K562 (cell line): ENCODE results near the gene IQCK. TPM values are rescaled to one million over a fixed set of nuclear protein-coding genes. Genes with fewer than 3 reads are reported as not detected.

Source experiments
- ATAC-seq: fragments of 200-7000 bp; cut with Tn5 transposase; 3 replicates; pipeline ENCODE4 v1.9.1; 2020; ENCODE audit warnings: moderate library complexity
- BruUV-seq: library from RNA; stranded (reverse); fragments of 400-500 nt; replicated peaks from 2 replicates; lab custom pipeline; 2021; lab: Mats Ljungman, UMichigan
- CTCF ChIA-PET: fragments of 300-600 bp; formaldehyde crosslinking; extraction: SDS; loops from one replicate; lab custom pipeline; 2021; ENCODE audit warnings: low intra/inter-chr PET ratio; lab: Yijun Ruan, JAX
- POLR2A ChIA-PET: fragments of 300-600, 350-650 bp; sonication (Branson Sonifier 250); formaldehyde crosslinking; extraction: SDS; loops from one replicate; lab custom pipeline; 2021; ENCODE audit warnings: antibody characterized with exemption, inconsistent platforms; lab: Yijun Ruan, JAX
- DNase-seq, 4 experiments: peaks; one replicate each; pipeline versions ENCODE4 v3.0.0 to v3.0.0-alpha.2; 2011 to 2018; ENCODE audit warnings: low spot score in 3 of 4, mixed read lengths in 3 of 4; ENCODE audit errors: extremely low read depth in 1 of 4
- FAIRE-seq: peaks from 2 replicates; lab custom pipeline; 2011; peaks lifted over from hg19 to GRCh38; lab: Jason Lieb, UNC
- H2AFZ ChIP-seq: 2 replicates; pipeline ENCODE4 v1.6.0; 2011; ENCODE audit warnings: low read depth, low read length, control low read depth, inconsistent platforms
- H3K27ac ChIP-seq: fragments of 200-600 bp; 3 replicates; pipeline ENCODE4 v1.8.0; 2011; ENCODE audit warnings: low read depth, mild to moderate bottlenecking, control low read depth, inconsistent platforms, low read length, moderate library complexity, mixed read lengths; ENCODE audit errors: extremely low read depth
- H3K27me3 ChIP-seq, 2 experiments: fragments of 300-600 bp in 1 of 2; 2 replicates in 1 of 2; 3 replicates in 1 of 2; pipeline versions ENCODE4 v1.6.0 to v1.8.0; 2011; ENCODE audit warnings: inconsistent platforms in 2 of 2, low read length in 2 of 2, mild to moderate bottlenecking in 1 of 2, mixed read lengths in 1 of 2, moderate library complexity in 1 of 2; ENCODE audit not compliant: control insufficient read depth in 2 of 2, insufficient read depth in 2 of 2
- H3K36me3 ChIP-seq: fragments of 300-600 bp; 3 replicates; pipeline ENCODE4 v1.8.0; 2011; ENCODE audit warnings: mild to moderate bottlenecking, low read length, inconsistent platforms; ENCODE audit not compliant: control insufficient read depth, insufficient read depth
- H3K4me1 ChIP-seq, 2 experiments: fragments of 200-600 bp in 1 of 2; replicated peaks in 1 of 2; 2 replicates in 1 of 2; 3 replicates in 1 of 2; pipeline versions ENCODE4 v1.5.1 to v1.8.0; 2011; ENCODE audit warnings: inconsistent platforms in 2 of 2, low read length in 2 of 2, mild to moderate bottlenecking in 1 of 2, mixed read lengths in 1 of 2, moderate library complexity in 1 of 2; ENCODE audit not compliant: control insufficient read depth in 2 of 2, insufficient read depth in 2 of 2
- H3K4me2 ChIP-seq: 2 replicates; pipeline ENCODE4 v1.6.1; 2011; ENCODE audit warnings: low read length, control low read depth, inconsistent platforms, mixed read lengths; ENCODE audit not compliant: insufficient read depth
- H3K4me3 ChIP-seq: fragments of 200-600 bp; sonication (generic), shearing (Covaris generic); 2 replicates; pipeline ENCODE4 v1.5.1; 2016; ENCODE audit warnings: control low read depth, inconsistent platforms
- H3K79me2 ChIP-seq: fragments of 200-600 bp; 3 replicates; pipeline ENCODE4 v1.8.0; 2011; ENCODE audit warnings: low read length, inconsistent platforms; ENCODE audit not compliant: control insufficient read depth, insufficient read depth
- H3K9ac ChIP-seq, 2 experiments: 2 replicates each; pipeline versions ENCODE4 v1.6.0 to v1.6.1; 2011; ENCODE audit warnings: low read depth in 2 of 2, low read length in 2 of 2, control low read depth in 1 of 2, inconsistent platforms in 1 of 2, mild to moderate bottlenecking in 1 of 2, mixed read lengths in 1 of 2; ENCODE audit not compliant: insufficient read depth in 1 of 2
- H3K9me1 ChIP-seq: one replicate; pipeline ENCODE4 v1.6.0; 2011; ENCODE audit warnings: inconsistent platforms, mild to moderate bottlenecking, low read length, moderate library complexity; ENCODE audit not compliant: control insufficient read depth, insufficient read depth
- H3K9me3 ChIP-seq: replicated peaks from 2 replicates; pipeline ENCODE4 v1.5.1; 2011; ENCODE audit warnings: low read depth, low read length, inconsistent platforms; ENCODE audit not compliant: control insufficient read depth, insufficient read depth
- H4K20me1 ChIP-seq: replicated peaks from 2 replicates; pipeline ENCODE4 v1.6.1; 2011; ENCODE audit warnings: low read length, inconsistent platforms, mixed read lengths; ENCODE audit not compliant: control insufficient read depth, insufficient read depth
- HNRNPUL1 ChIP-seq: fragments of 200-400 bp; formaldehyde crosslinking; IDR thresholded peaks from 2 replicates; pipeline ENCODE4 v1.6.1; 2017; ENCODE audit warnings: low read length
- MXD1 ChIP-seq: fragments of 250-450 bp; sonication (Bioruptor Pico); IDR thresholded peaks from 2 replicates; pipeline ENCODE4 v1.8.0; 2021; ENCODE audit warnings: borderline replicate concordance, mild to moderate bottlenecking, moderate library complexity; ENCODE audit not compliant: poor library complexity, severe bottlenecking
- ZNF316 ChIP-seq: fragments of 450-650 bp; IDR thresholded peaks from 2 replicates; pipeline ENCODE4 v1.6.1; 2016
- WGBS: fragments of 100-300 bp; shearing (Covaris generic); methylation state at CpG from one replicate; pipeline ENCODE4 v1.1.6; 2016; ENCODE audit warnings: low coverage, mixed read lengths; ENCODE audit not compliant: insufficient coverage; ENCODE audit errors: missing lambda C conversion rate; 5-methylcytosine and 5-hydroxymethylcytosine counted together
- in situ Hi-C: fragments of 300-500 bp; cut with MboI; formaldehyde crosslinking; loops from 4 replicates; pipeline ENCODE4 v1.15.0; 2018; ENCODE audit warnings: inconsistent platforms, mixed read lengths
- intact Hi-C: fragments of 100-400 bp; cut with micrococcal nuclease; formaldehyde crosslinking; loops from 2 replicates; pipeline ENCODE4 v1.14.2; 2022
- polyA plus RNA-seq, 8 experiments: library from polyadenylated mRNA; depleted of rRNA in 4 of 8; stranded (reverse) in 5 of 8; unstranded in 3 of 8; fragments of >200 nt; fragmentation: Nextera tagmentation in 2 of 8; fragmentation: Illumina TruSeq in 1 of 8; extraction: Ambion mirVana in 2 of 8; extraction: Trizol in 1 of 8; gene quantifications; 2 replicates each; pipeline versions ENCODE4 v1.2.1 to v1.2.3, GENCODE V29; 2011 to 2014; ENCODE audit warnings: inconsistent platforms in 1 of 8, missing spikeins in 1 of 8
- total RNA-seq, 7 experiments: library from RNA; depleted of rRNA in 6 of 7; stranded (reverse); fragments of >200 nt in 6 of 7; fragmentation: Illumina TruSeq in 2 of 7; extraction: Trizol in 2 of 7; gene quantifications; 2 replicates each; pipeline versions ENCODE4 v1.2.1 to v1.2.3, GENCODE V29; 2011 to 2021; ENCODE audit warnings: low replicate concordance in 1 of 7
- TF ChIP-seq, protein P1 (sequence below), 2 experiments: fragments of 150-350 bp in 1 of 2; IDR thresholded peaks; 2 replicates each; pipeline ENCODE4 v1.6.1; 2012 to 2016; ENCODE audit warnings: low read depth in 2 of 2, low read length in 2 of 2, mild to moderate bottlenecking in 1 of 2, moderate library complexity in 1 of 2

IQCK gene
- total and polyA plus RNA-seq, 9 of the 15 experiments (the other 6 are each of a cell fraction or from before 2014, with no cell fraction given), result 5.2 to 12.2 (median 7.3) TPM

DNA sequence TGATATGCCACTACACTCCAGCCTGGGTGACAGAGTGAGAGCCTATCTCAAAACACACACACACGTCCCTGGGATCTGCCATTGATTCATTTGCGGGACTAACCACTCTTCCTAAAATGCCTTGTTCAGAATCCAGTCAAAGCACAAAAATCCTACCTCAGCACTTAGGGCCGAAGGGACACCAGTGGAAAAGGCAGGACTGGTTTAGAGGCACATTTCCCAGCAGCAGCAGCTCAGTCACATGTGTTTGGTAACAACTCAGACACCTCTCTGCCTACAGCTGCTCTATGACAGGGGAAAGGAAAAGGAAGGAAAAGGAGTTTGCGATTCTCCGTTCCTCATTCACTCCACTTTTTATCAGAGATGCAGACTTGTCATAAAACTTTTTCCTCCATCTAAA, 12.2 kb upstream of the IQCK start:
- Histone ChIP-seq H3K79me2 (peaks cover 22% of the 10 kb centered on the region), H3K4me1 (peaks cover 21 to 35% of the 10 kb centered on the region in 2 experiments; a peak in 4 of 5 replicates), H4K20me1 (peaks cover 23% of the 10 kb centered on the region), H3K36me3 (peaks cover 90% of the 10 kb centered on the region), H3K9ac (no peak overlapping the region), H3K27ac (no peak overlapping the region), H3K27me3 (no peaks in the 10 kb centered on the region), H3K4me3 (no peak overlapping the region), H3K9me1 (peaks cover 6% of the 10 kb centered on the region), H3K4me2 (no peak overlapping the region), H2AFZ (no peak overlapping the region), H3K9me3 (no peaks in the 10 kb centered on the region)
- BruUV-seq, result no TSS peak
- ChIA-PET CTCF (no interaction called here), POLR2A (interaction anchor here (0.6 to 0.9 kb wide), 4 partner anchors 9 to 138 kb away, joined by 3 to 4 read pairs (median 4); no protein-coding TSS in a partner anchor)
- WGBS, result 86% methylated on average over 5 of the region's 5 CpGs
- TF ChIP-seq HNRNPUL1, result no peak
- peak; percentile 21; the same call in 1 of the 2 replicates for TF ChIP-seq ZNF316
- intact Hi-C loops, result no loop called here
- DNase-seq (no peak), ATAC-seq (no peak), FAIRE-seq (no peak)
- in situ Hi-C loops, result no loop called here

- CTCF ChIA-PET, result no interaction called here
- no peak overlapping the region for H3K9ac ChIP-seq
- WGBS, result 94% methylated on average over 14 of the region's 15 CpGs
- in situ Hi-C loops (no loop called here), intact Hi-C loops (no loop called here)
- no peak overlapping the region for H3K27ac ChIP-seq
- H3K79me2 ChIP-seq, result peaks cover 29% of the 10 kb centered on the region
- H3K4me3 ChIP-seq, result no peak overlapping the region
- BruUV-seq, result no TSS peak
- H3K36me3 ChIP-seq, result peaks cover 95% of the 10 kb centered on the region
- H3K9me1 ChIP-seq, result peaks cover 11% of the 10 kb centered on the region
- peaks cover 25 to 40% of the 10 kb centered on the region in 2 experiments; a peak in 4 of 5 replicates for H3K4me1 ChIP-seq
- H3K27me3 ChIP-seq, result no peaks in the 10 kb centered on the region
- H4K20me1 ChIP-seq, result peaks cover 24% of the 10 kb centered on the region
- no peaks in the 10 kb centered on the region for H3K9me3 ChIP-seq
- TF ChIP-seq, protein P1, sequence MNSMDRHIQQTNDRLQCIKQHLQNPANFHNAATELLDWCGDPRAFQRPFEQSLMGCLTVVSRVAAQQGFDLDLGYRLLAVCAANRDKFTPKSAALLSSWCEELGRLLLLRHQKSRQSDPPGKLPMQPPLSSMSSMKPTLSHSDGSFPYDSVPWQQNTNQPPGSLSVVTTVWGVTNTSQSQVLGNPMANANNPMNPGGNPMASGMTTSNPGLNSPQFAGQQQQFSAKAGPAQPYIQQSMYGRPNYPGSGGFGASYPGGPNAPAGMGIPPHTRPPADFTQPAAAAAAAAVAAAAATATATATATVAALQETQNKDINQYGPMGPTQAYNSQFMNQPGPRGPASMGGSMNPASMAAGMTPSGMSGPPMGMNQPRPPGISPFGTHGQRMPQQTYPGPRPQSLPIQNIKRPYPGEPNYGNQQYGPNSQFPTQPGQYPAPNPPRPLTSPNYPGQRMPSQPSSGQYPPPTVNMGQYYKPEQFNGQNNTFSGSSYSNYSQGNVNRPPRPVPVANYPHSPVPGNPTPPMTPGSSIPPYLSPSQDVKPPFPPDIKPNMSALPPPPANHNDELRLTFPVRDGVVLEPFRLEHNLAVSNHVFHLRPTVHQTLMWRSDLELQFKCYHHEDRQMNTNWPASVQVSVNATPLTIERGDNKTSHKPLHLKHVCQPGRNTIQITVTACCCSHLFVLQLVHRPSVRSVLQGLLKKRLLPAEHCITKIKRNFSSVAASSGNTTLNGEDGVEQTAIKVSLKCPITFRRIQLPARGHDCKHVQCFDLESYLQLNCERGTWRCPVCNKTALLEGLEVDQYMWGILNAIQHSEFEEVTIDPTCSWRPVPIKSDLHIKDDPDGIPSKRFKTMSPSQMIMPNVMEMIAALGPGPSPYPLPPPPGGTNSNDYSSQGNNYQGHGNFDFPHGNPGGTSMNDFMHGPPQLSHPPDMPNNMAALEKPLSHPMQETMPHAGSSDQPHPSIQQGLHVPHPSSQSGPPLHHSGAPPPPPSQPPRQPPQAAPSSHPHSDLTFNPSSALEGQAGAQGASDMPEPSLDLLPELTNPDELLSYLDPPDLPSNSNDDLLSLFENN (IDR thresholded peaks at IDR 0.05; ENCODE audit: low read depth in 2 of 2, low read length in 2 of 2), result no peak
- TF ChIP-seq MXD1, result no peak
- FAIRE-seq, result no peak
- H3K4me2 ChIP-seq, result no peak overlapping the region
- POLR2A ChIA-PET, result interaction anchor here (0.5 to 1.4 kb wide), 3 partner anchors 10 to 12 kb away, joined by 3 to 6 read pairs (median 3); partner anchors contain the start of genes IQCK and KNOP1
- H2AFZ ChIP-seq, result no peak overlapping the region
- ATAC-seq, result no peak
- no peak for DNase-seq
These were observed 11.2 kb upstream of the IQCK start for GRCh38 chr16:19706846-19707245.
